GM20431 (cell line): ENCODE results near the gene SMPDL3A.
"Not testable (repeated sequence)": the region's sequence is repeated elsewhere in the genome, so short reads cannot be mapped to it uniquely, and the experiment has no call there.

Experiments used
- in situ Hi-C: fragments of 300-500 bp; cut with MseI, MboI; formaldehyde crosslinking; loops from one replicate; pipeline ENCODE4 v1.15.0; 2020; ENCODE audit warnings: low sequenced_read_pairs; ENCODE audit not compliant: unreplicated experiment

The SMPDL3A gene, protein sequence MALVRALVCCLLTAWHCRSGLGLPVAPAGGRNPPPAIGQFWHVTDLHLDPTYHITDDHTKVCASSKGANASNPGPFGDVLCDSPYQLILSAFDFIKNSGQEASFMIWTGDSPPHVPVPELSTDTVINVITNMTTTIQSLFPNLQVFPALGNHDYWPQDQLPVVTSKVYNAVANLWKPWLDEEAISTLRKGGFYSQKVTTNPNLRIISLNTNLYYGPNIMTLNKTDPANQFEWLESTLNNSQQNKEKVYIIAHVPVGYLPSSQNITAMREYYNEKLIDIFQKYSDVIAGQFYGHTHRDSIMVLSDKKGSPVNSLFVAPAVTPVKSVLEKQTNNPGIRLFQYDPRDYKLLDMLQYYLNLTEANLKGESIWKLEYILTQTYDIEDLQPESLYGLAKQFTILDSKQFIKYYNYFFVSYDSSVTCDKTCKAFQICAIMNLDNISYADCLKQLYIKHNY

GRCh38 chr6:122789182-122790027, at the start of gene SMPDL3A:
SMPDL3A (plus strand) TSS chr6:122789258; CDS start chr6:122789347, 89 bp downstream.
- in situ Hi-C loops = no loop called here

DNA sequence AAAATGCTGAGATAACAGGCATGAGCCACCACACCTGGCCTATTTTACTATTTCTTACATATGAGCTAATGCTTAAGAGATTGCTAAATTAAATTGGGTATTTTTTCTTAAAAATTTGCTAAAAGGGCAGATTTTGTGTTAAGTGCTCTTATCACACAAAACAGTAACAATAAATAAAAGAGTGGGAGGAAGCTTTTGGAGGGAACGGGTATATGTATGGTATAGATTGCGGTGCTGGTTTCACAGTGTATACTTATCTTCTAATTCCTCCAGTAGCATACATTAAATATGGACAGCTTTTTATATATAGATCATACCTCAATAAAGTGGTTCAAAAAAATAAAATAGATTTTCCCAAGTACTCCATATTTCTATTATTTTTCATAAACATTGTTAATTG, 49.0 kb upstream of the SMPDL3A start:
- in situ Hi-C loops = no loop called here

DNA sequence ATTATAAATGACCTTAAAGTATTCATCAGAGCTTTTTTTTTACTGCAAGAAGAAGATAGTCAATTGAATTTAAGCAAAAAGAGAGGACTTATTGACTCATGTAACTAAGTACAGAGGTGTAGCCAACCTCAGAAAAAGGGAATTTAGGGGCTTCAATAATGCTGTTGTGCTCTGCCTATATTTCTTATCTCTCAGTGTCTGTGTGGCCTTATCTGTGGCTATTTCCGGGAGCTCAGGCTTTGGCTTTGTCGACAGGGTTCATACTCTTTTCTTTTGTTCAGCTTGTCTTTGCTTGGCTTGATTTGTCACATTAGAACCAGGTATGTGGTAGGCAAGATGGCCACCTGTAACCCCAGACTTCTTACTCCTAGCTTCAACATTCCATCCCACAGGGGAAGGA, 48.1 kb upstream of the SMPDL3A start:
- in situ Hi-C loops = no loop called here

GRCh38 chr6:122744247-122744646, 44.8 kb upstream of the SMPDL3A start:
- in situ Hi-C loops = not testable (repeated sequence)

DNA sequence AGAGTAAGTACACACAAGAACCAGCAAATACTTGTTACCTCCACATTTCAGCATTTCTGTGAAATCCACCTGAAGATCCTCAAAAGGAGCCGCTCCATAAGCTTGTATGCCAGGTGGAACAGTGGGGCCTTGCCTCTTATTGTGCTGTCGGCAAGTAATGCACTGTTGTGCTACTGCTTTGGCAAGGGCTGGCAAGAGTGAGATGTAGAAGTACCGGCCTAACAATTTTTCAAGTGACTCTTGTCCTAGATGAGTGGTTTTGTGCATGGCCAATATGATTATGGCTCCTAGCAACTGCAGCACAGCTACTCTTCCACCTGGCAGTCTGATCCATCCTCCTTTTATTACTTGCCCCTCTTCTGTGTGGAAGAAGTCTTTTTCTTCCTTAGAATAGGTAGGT, 44.2 kb upstream of the SMPDL3A start:
- in situ Hi-C loops = not testable (repeated sequence)

GRCh38 chr6:122746688-122747087, 42.4 kb upstream of the SMPDL3A start:
- in situ Hi-C loops = no loop called here

GRCh38 chr6:122747573-122747972, 41.5 kb upstream of the SMPDL3A start:
- in situ Hi-C loops = no loop called here

DNA sequence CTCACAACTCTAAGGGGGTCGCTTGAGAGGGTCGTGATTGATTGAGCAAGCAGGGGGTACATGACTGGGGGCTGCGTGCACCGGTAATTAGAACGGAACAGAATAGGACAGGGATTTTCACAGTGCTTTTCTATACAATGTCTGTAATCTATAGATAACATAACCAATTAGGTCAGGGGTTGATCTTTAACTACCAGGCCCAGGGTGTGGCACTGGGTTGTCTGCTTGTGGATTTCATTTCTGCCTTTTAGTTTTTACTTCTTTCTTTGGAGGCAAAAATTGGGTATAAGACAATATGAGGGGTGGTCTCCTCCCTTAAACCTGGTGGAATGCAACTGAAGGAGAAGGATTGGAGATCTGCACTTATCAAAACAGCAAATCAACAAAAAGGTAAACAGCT, 40.1 kb upstream of the SMPDL3A start:
- in situ Hi-C loops = not testable (repeated sequence)

DNA sequence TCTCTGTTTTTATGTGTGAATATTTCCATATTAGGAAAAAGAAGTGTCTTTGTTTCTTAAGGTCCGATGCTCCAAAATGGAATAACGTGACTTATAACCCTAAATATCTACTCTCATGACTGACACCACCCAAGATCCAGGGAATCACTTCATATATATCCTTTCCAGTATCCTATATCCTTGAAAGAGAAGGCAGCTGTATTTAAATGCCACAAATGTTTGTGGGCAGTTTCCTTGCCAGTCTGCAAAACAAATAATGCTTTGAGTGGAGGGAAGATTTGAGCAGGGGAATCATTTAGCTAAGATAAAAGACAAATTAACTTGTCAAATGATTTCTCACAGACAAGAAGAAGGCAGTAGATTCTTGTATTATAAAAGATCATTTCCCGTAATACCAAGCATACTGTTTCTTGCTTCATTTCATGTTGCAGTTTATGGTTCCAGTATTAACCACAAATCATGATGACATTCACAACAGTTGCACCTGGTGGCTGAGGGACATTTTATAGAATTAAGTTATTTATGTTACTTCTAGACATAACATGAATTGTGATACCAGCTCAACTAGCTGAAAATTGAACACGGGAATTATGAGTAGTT, 39.5 kb upstream of the SMPDL3A start:
- in situ Hi-C loops = no loop called here

DNA sequence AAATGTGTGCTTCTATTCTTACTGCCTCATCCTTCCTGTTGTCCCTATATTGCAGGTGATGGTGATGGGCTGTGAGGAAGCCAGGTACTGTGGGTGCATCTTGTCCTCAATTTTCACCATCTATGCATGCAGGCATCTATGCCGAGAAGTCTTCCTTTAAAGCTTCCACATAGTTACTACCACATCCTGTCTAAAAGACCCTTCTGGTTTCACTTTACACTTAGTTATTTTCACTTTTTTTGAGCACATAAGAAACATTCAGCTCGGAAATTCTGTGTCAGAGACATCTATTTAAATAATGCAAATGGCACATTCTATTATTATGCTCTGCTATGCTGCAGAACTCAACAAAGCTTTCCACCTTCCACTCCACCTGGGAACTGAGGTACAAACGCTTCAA, 37.7 kb upstream of the SMPDL3A start:
- in situ Hi-C loops = no loop called here

DNA sequence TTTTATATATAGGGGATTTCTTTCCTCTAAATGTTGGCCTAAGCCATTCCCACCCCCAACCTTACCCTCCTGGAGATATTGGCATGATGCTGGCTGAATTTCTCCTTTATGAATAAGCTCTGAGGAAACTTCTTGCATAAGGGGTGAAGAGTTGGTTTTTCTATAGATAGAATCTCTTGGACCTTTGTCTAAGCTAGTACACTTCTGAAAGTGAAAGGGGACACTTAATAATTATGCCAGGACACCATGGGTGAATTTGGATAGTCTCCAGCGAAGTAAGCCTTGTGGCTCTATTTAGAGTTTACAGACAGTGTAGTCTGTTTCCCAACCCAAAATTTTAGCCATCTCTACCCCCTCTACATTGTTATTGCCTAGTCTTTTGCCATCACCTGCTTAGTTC, 36.6 kb upstream of the SMPDL3A start:
- in situ Hi-C loops = no loop called here

DNA sequence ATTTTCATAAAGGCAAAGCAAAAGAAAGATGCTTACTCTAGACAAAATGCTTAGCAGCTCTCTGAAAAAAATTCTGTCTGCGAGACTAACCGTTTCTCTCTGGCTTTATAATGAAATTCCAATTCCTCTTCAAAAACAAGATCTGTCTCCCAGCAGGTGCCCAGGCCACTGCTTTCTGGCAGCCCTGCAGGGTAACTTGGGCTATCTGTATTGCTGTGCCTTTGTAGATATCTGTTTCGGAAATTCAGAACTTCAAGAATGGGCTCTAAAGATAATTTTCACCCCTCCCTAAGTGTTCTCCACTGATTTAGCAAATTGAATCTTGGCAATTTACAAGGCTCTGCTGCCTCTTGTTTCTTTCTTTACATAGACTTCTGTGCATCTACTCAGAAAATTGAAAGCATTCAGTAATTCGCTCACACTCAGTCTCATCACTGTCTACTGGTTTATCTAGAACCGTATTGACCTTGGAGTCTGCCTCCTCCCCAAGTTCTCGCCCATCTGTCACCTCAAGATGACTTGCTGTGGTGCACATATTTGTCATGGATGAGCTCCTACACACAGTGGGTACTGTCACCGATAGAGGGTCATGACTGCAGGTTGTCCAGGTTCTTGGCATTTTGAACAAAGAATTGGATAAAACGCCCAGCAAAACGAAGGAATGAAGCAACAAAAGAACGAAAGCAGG, 35.9 kb upstream of the SMPDL3A start:
- in situ Hi-C loops = no loop called here

DNA sequence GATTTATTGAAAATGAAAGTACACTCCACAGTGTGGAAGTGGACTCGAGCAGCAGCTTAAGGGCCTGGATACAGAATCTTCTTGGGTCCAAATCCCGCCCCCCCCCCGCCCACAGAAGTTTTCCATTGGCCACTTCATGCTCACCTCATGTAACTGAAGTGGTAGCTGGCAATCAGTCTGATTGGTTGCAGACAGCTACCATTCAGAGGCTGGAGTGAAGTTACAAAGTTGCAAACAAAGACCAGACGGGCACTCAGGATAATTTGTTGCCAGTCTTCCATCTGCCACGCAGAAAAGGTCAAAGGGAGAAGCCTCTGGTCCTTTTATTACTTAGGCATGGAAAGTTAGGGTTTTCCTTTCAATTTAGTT, 35.4 kb upstream of the SMPDL3A start:
- in situ Hi-C loops = no loop called here

DNA sequence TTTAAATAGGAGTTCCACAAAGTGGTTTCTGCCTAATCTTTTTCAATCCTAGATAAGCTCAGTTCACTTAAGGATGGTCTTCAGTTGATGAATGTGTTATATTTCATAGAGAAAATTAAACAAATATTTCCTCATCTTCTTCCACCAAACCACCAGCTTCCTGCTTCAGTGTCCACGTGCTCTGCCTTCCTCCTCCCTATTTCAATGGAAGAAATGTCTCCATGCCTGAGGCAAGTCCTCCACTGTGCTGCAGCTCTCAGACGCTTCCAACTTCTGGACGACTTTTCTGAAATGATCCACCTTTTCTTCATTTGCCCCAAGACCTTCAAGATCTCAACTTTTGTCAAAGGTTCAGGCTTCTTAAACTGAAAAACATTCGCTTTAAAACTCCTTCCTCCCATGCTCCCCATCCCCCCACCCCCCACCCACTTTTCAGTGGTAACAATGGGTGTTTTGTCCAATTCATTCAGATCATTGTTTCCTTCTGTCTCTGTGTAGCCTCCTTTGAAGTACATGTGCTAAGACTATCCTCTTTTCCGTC, 34.8 kb upstream of the SMPDL3A start:
- in situ Hi-C loops = no loop called here

DNA sequence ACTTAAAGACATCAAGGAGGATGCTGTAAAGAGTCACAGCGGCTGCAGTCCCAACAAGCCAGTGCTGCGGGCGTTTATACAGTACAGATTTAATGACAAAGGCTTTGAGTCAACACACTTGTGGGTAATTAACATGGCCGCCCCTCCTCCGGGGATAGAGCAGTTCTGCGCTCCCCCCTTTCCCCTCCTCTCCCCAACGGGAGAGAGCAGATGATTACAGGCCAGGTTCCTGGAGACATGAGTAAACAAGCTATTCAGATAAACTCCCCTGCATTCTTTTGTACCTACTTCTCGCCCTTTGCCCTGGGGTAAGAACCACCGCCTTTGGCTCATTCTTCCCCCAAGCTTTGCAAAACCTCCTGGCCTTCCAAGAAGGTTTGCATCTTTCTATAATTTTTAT, 33.2 kb upstream of the SMPDL3A start:
- in situ Hi-C loops = no loop called here

DNA sequence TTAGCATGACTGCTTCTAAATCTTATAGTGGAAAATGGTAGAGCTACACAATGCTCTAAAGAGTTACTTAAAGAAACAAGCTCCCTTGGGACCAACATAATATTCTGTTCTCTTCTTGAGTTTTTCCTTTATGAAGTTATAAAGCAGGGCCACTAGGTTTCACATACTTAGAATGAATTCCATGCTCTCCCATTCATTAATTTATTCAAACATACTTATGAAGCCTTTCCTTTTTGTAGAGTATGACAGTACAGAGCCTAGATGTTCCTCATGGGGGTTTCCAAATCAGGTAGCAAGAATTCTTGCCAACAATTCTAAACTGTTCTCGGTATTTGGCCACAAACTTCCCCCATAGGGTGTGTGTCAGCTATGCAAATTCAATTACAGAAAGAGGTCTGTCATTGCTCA, 30.1 kb upstream of the SMPDL3A start:
- in situ Hi-C loops = no loop called here

DNA sequence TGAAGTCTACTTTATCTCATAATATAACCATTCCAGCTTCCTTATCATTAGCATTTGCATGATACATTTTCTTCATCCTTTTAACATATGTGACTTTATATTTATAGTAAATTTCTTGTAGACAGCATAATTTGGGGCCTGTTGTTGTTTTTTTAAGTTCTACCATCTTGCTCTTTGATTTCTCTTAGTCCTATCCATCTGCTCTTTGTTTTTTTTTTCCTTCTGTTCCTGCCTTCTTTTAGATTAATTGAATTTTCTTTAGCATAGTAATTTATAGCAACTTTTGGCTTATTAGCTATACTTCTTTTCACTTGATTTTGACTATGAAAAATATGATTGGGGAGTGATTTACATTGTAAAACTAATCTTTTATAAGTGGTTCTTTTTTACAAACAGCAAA, 28.7 kb upstream of the SMPDL3A start:
- in situ Hi-C loops = no loop called here

DNA sequence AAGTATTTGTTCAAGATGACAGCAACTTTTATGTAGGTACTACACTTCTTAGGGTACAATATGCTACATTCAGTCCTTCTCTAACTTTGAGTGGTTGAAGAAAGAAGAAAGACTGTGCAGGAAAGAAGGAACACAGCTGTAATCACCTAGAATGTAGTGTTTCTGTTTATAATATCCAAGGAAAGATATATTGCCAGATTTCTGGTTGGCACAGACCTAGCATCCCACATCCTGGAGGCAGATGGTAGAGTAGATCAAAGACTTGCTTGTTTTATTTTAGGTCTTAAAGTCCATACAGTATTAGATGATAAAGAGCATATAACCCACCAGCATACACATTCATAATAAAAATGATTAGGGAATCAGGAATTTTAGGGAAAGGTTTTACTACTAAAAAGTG, 22.8 kb upstream of the SMPDL3A start:
- in situ Hi-C loops = no loop called here

GRCh38 chr6:122770835-122771601, 18.0 kb upstream of the SMPDL3A start:
- in situ Hi-C loops = no loop called here
